Fibroblast of villous mesenchyme (primary cell): ENCODE results near the gene PSD2. TPM values are rescaled to one million over a fixed set of nuclear protein-coding genes. Genes with fewer than 3 reads are reported as not detected.

ENCODE experiments used
- DNase-seq: peaks from one replicate; pipeline ENCODE4 v3.0.0-alpha.2; 2010; ENCODE audit warnings: low read depth
- H3K4me3 ChIP-seq: 2 replicates; pipeline ENCODE4 v1.5.1; 2011; ENCODE audit warnings: low read depth, mild to moderate bottlenecking, low read length
- total RNA-seq: library from RNA; depleted of rRNA; stranded (reverse); fragments of >200 nt; gene quantifications from 2 replicates; pipeline ENCODE4 v1.2.3, GENCODE V29; 2012
- TF ChIP-seq, protein P1 (sequence below): IDR thresholded peaks from 2 replicates; pipeline ENCODE4 v1.5.1; 2012; ENCODE audit warnings: low read depth, mild to moderate bottlenecking, low read length; ENCODE audit not compliant: insufficient read depth

The PSD2 gene
- total RNA-seq, 1 donor = not detected

GRCh38 chr5:139784488-139784887, 11.1 kb upstream of the PSD2 start:
- no peak for DNase-seq
- TF ChIP-seq, protein P1, sequence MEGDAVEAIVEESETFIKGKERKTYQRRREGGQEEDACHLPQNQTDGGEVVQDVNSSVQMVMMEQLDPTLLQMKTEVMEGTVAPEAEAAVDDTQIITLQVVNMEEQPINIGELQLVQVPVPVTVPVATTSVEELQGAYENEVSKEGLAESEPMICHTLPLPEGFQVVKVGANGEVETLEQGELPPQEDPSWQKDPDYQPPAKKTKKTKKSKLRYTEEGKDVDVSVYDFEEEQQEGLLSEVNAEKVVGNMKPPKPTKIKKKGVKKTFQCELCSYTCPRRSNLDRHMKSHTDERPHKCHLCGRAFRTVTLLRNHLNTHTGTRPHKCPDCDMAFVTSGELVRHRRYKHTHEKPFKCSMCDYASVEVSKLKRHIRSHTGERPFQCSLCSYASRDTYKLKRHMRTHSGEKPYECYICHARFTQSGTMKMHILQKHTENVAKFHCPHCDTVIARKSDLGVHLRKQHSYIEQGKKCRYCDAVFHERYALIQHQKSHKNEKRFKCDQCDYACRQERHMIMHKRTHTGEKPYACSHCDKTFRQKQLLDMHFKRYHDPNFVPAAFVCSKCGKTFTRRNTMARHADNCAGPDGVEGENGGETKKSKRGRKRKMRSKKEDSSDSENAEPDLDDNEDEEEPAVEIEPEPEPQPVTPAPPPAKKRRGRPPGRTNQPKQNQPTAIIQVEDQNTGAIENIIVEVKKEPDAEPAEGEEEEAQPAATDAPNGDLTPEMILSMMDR = no peak
- H3K4me3 ChIP-seq = no peak overlapping the region

DNA sequence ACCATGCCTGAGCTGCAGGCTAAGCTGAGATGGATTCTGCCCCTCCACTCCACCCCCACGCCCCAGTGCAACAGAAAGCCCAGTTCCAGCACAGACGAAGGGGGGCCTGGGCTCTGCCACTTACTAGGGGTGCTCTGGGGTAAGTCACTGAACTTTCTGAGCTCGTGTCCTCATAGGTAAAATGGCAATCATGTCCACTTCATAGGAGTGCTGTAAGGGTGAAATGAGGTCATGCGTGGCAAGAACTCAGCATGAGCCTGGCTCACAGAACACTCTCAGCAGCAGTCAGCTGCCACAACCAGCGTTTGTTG, 8.4 kb upstream of the PSD2 start:
- H3K4me3 ChIP-seq = no peak overlapping the region
- no peak for DNase-seq
- TF ChIP-seq, protein P1 = no peak

GRCh38 chr5:139787568-139788293, 7.9 kb upstream of the PSD2 start:
- TF ChIP-seq, protein P1 = peak; percentile 97
- H3K4me3 ChIP-seq = peak overlapping the region; percentile 71
- DNase-seq = peak; percentile 73

DNA sequence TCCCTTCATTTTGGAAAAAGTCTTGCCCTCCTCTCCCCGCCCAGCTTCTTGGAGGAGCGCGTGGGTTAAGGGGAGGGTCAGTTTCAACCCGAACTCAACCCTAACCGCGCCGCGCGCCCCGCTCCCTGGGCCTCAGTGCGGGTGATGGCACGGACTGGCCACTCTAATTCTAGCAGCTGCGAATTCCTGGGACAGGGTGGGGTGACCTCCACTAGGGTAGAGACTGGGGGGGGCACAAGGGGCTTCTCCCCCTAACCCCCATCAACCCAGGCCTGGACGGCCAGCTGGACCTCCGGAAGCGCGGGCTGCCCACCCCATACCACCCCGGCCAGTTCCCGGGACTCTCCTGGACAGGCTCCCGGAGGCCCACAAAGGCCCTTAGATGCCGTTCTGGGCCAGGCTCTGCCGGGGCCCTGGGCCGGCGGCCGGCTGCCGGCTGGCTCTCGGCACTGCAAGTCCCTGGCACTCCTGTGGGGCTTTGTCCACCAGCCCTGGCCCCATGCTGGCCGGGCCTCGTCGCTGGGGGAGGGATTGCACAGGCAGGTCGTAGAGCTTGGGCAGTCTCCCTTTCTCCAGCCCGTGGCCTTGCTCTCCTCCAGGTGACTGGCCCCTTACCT, 7.2 kb upstream of the PSD2 start:
- peak overlapping the region; percentile 71 for H3K4me3 ChIP-seq
- TF ChIP-seq, protein P1 = no peak
- DNase-seq = no peak

GRCh38 chr5:139789116-139789844, 6.3 kb upstream of the PSD2 start:
- no peak overlapping the region for H3K4me3 ChIP-seq
- TF ChIP-seq, protein P1 = no peak
- DNase-seq = no peak

DNA sequence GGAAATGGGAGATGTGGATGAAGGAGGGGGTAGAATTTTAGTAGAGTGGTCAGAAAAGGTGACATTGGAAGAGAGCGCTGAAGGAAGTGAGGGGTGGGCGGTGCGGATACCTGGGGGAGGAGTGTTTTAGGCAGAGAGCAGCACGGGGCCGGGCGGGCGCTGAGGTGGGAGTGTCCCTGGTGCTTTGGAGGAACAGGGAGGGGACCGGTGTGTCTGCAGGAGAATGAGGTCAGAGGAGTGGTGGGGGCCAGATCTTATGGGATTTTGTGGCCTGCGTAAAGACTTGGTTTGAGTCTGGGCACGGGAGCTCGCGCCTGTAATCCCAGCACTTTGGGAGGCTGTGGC, 5.8 kb upstream of the PSD2 start:
- no peak overlapping the region for H3K4me3 ChIP-seq
- TF ChIP-seq, protein P1 = no peak
- no peak for DNase-seq
